K562 (cell line): ENCODE measurements around the gene MTHFR. TPM values are rescaled to one million over a fixed set of nuclear protein-coding genes. Genes with fewer than 3 reads are reported as not detected.

ENCODE experiments used
- BMI1 ChIP-seq: fragments of 150-350 bp; IDR thresholded peaks from 2 replicates; pipeline ENCODE4 v1.6.1; 2014; ENCODE audit warnings: low read length
- CBX3 ChIP-seq, 2 experiments: IDR thresholded peaks; 1 replicate in 1 of 2; 2 replicates in 1 of 2; pipeline ENCODE4 v1.6.1; 2012; ENCODE audit warnings: inconsistent platforms in 2 of 2, low read length in 2 of 2, borderline replicate concordance in 1 of 2, control low read depth in 1 of 2
- E2F3 ChIP-seq: fragments of 250-450 bp; sonication (Bioruptor Pico); IDR thresholded peaks from 2 replicates; pipeline ENCODE4 v1.4.0; 2020; ENCODE audit warnings: mild to moderate bottlenecking
- MCM2 ChIP-seq: fragments of 450-650 bp; IDR thresholded peaks from 2 replicates; pipeline ENCODE4 v1.6.1; 2017; ENCODE audit warnings: low read depth, mild to moderate bottlenecking
- REST ChIP-seq, 2 experiments: fragments of 450-650 bp; formaldehyde crosslinking in 1 of 2; IDR thresholded peaks; 2 replicates each; pipeline versions ENCODE4 v1.4.0 to v1.6.1; 2014 to 2020; ENCODE audit warnings: mild to moderate bottlenecking in 2 of 2, borderline replicate concordance in 1 of 2, low read depth in 1 of 2
- SETDB1 ChIP-seq: IDR thresholded peaks from one replicate; pipeline ENCODE4 v1.6.1; 2012; ENCODE audit warnings: low read length, control low read depth, inconsistent platforms
- SMARCC2 ChIP-seq: fragments of 450-650 bp; IDR thresholded peaks from 2 replicates; pipeline ENCODE4 v1.6.1; 2017; ENCODE audit warnings: antibody characterized with exemption, moderate library complexity, mild to moderate bottlenecking, low read depth
- ZFP36 ChIP-seq: fragments of 150-350 bp; IDR thresholded peaks from 2 replicates; pipeline ENCODE4 v1.6.1; 2018; ENCODE audit warnings: low read length, low read depth; ENCODE audit not compliant: partially characterized antibody
- ZNF12 ChIP-seq: sonication (generic); formaldehyde crosslinking; IDR thresholded peaks from 2 replicates; pipeline ENCODE4 v1.4.0; 2020; ENCODE audit warnings: mild to moderate bottlenecking, missing genetic modification reagents
- ZNF133 ChIP-seq: fragments of 250-450 bp; sonication (Bioruptor Pico); IDR thresholded peaks from 2 replicates; pipeline ENCODE4 v1.4.0; 2020; ENCODE audit warnings: mild to moderate bottlenecking
- ZNF639 ChIP-seq, 2 experiments: fragments of 200-800 bp in 1 of 2; sonication (Bioruptor generic) in 1 of 2; sonication (generic) in 1 of 2; formaldehyde crosslinking in 1 of 2; IDR thresholded peaks in 1 of 2; conservative IDR thresholded peaks in 1 of 2; 2 replicates each; pipeline versions ENCODE4 v1.5.0 to v1.6.1; 2016 to 2020; ENCODE audit warnings: missing compliant biosample characterization in 1 of 2, missing genetic modification characterization in 1 of 2, missing genetic modification reagents in 1 of 2
- polyA plus RNA-seq, 8 experiments: library from polyadenylated mRNA; depleted of rRNA in 4 of 8; stranded (reverse) in 5 of 8; unstranded in 3 of 8; fragments of >200 nt; fragmentation: Nextera tagmentation in 2 of 8; fragmentation: Illumina TruSeq in 1 of 8; extraction: Ambion mirVana in 2 of 8; extraction: Trizol in 1 of 8; gene quantifications; 2 replicates each; pipeline versions ENCODE4 v1.2.1 to v1.2.3, GENCODE V29; 2011 to 2014; ENCODE audit warnings: inconsistent platforms in 1 of 8, missing spikeins in 1 of 8
- total RNA-seq, 7 experiments: library from RNA; depleted of rRNA in 6 of 7; stranded (reverse); fragments of >200 nt in 6 of 7; fragmentation: Illumina TruSeq in 2 of 7; extraction: Trizol in 2 of 7; gene quantifications; 2 replicates each; pipeline versions ENCODE4 v1.2.1 to v1.2.3, GENCODE V29; 2011 to 2021; ENCODE audit warnings: low replicate concordance in 1 of 7
- TF ChIP-seq, protein P1 (sequence below): sonication (generic); formaldehyde crosslinking; IDR thresholded peaks from 2 replicates; pipeline ENCODE4 v1.8.1; 2023; ENCODE audit warnings: mild to moderate bottlenecking, missing genetic modification reagents, moderate library complexity
- TF ChIP-seq, protein P2 (sequence below), 2 experiments: IDR thresholded peaks; 2 replicates each; pipeline ENCODE4 v1.6.1; 2011; ENCODE audit warnings: borderline replicate concordance in 1 of 2, control low read depth in 1 of 2, low read depth in 1 of 2, low read length in 1 of 2, mild to moderate bottlenecking in 1 of 2, mixed read lengths in 1 of 2, moderate library complexity in 1 of 2; ENCODE audit not compliant: insufficient read depth in 1 of 2, insufficient read length in 1 of 2, poor library complexity in 1 of 2, severe bottlenecking in 1 of 2; ENCODE audit errors: extremely low read depth in 1 of 2
- TF ChIP-seq, protein P3 (sequence below): fragments of 250-450 bp; sonication (Bioruptor Pico); IDR thresholded peaks from 2 replicates; pipeline ENCODE4 v1.8.0; 2021; ENCODE audit warnings: borderline replicate concordance, mild to moderate bottlenecking, moderate library complexity; ENCODE audit not compliant: poor library complexity, severe bottlenecking

The MTHFR gene
- total and polyA plus RNA-seq, 9 of the 15 experiments (the other 6 are each of a cell fraction or from before 2014, with no cell fraction given): 5.0 to 104 (median 62.6) TPM

- no peak for TF ChIP-seq SETDB1
- no peak for TF ChIP-seq ZFP36
- TF ChIP-seq, protein P1, sequence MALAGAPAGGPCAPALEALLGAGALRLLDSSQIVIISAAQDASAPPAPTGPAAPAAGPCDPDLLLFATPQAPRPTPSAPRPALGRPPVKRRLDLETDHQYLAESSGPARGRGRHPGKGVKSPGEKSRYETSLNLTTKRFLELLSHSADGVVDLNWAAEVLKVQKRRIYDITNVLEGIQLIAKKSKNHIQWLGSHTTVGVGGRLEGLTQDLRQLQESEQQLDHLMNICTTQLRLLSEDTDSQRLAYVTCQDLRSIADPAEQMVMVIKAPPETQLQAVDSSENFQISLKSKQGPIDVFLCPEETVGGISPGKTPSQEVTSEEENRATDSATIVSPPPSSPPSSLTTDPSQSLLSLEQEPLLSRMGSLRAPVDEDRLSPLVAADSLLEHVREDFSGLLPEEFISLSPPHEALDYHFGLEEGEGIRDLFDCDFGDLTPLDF (CRISPR knock-in tag): no peak
- TF ChIP-seq ZNF133 (CRISPR knock-in tag): no peak
- TF ChIP-seq BMI1: no peak
- no peak for TF ChIP-seq ZNF639 (CRISPR knock-in tag; conservative IDR thresholded peaks at IDR 0.05 in 1 of 2, IDR thresholded peaks at IDR 0.05 in 1 of 2)
- TF ChIP-seq SMARCC2: no peak
- no peak for TF ChIP-seq E2F3 (CRISPR knock-in tag)
- peak in 1 of 2 experiments; percentile 29; a peak in 1 of 3 replicates for TF ChIP-seq CBX3 (IDR thresholded peaks at IDR 0.05; ENCODE audit: borderline replicate concordance in 1 of 2, low read length in 2 of 2)
- TF ChIP-seq MCM2: no peak
- TF ChIP-seq, protein P2, sequence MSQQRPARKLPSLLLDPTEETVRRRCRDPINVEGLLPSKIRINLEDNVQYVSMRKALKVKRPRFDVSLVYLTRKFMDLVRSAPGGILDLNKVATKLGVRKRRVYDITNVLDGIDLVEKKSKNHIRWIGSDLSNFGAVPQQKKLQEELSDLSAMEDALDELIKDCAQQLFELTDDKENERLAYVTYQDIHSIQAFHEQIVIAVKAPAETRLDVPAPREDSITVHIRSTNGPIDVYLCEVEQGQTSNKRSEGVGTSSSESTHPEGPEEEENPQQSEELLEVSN (IDR thresholded peaks at IDR 0.05; ENCODE audit: borderline replicate concordance in 1 of 2, extremely low read depth in 1 of 2, insufficient read depth in 1 of 2, insufficient read length in 1 of 2, low read depth in 1 of 2, low read length in 1 of 2, poor library complexity in 1 of 2, severe bottlenecking in 1 of 2): peak; percentile 93 to 96
- no peak for TF ChIP-seq ZNF12 (CRISPR knock-in tag)
- peak; percentile 17; the same call in 1 of the 2 replicates for TF ChIP-seq REST (IDR thresholded peaks at IDR 0.05; ENCODE audit: borderline replicate concordance)
- TF ChIP-seq REST (CRISPR knock-in tag; IDR thresholded peaks at IDR 0.05; ENCODE audit: low read depth): no peak
- TF ChIP-seq, protein P3, sequence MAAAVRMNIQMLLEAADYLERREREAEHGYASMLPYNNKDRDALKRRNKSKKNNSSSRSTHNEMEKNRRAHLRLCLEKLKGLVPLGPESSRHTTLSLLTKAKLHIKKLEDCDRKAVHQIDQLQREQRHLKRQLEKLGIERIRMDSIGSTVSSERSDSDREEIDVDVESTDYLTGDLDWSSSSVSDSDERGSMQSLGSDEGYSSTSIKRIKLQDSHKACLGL (CRISPR knock-in tag): no peak
Measured at GRCh38 chr1:11761988-11762406, 43.8 kb downstream of the MTHFR start, which contains the start of gene C1orf167 (continued).
